Activated CD4-positive, alpha-beta T cell treated with anti-CD3 and anti-CD28 coated beads for 24 hours (primary cell): ENCODE data around the gene SLC7A7.
A peak's percentile ranks its signal among the peaks of the same experiment; 100 is the strongest.
"Not testable (repeated sequence)": the region's sequence is repeated elsewhere in the genome, so short reads cannot be mapped to it uniquely, and the experiment has no call there.

Source experiments
- DNase-seq, 2 donors: peaks; one replicate each; pipeline ENCODE4 v3.0.0-alpha.2; 2020; ENCODE audit warnings: low read depth in 2 of 2

Gene SLC7A7

GRCh38 chr14:22814941-22815713 lies at the start of gene SLC7A7:
TSS of gene SLC7A7 (minus strand) at chr14:22815435. CDS start at chr14:22813398, 2,037 bp downstream.
- DNase-seq: no peak

GRCh38 chr14:22864979-22865378 lies 49.7 kb upstream of the SLC7A7 start:
- no peak for DNase-seq

GRCh38 chr14:22861651-22862050 lies 46.4 kb upstream of the SLC7A7 start:
- DNase-seq: no peak

GRCh38 chr14:22860377-22860776 lies 45.1 kb upstream of the SLC7A7 start:
- not testable (repeated sequence) for DNase-seq

- no peak for DNase-seq
These were observed 41.2 kb upstream of the SLC7A7 start for GRCh38 chr14:22856428-22856827.

GRCh38 chr14:22854963-22855724 lies 39.9 kb upstream of the SLC7A7 start:
- no peak for DNase-seq

- not testable (repeated sequence) for DNase-seq
These were observed 39.1 kb upstream of the SLC7A7 start for GRCh38 chr14:22854296-22854695.

- peak; percentile 93 to 97 for DNase-seq
These were observed 37.9 kb upstream of the SLC7A7 start for GRCh38 chr14:22852940-22853767.

GRCh38 chr14:22852599-22852939 lies 37.3 kb upstream of the SLC7A7 start:
- DNase-seq: no peak

- DNase-seq: not testable (repeated sequence)
These were observed 36.9 kb upstream of the SLC7A7 start for GRCh38 chr14:22852178-22852577.

- no peak for DNase-seq
These were observed 35.9 kb upstream of the SLC7A7 start for GRCh38 chr14:22850944-22851764.

GRCh38 chr14:22849212-22849819 lies 34.1 kb upstream of the SLC7A7 start:
- DNase-seq: no peak

GRCh38 chr14:22848351-22849164 lies 33.3 kb upstream of the SLC7A7 start:
- no peak for DNase-seq

- no peak for DNase-seq
These were observed 32.6 kb upstream of the SLC7A7 start for GRCh38 chr14:22847661-22848341.

- no peak for DNase-seq
These were observed 31.6 kb upstream of the SLC7A7 start for GRCh38 chr14:22846811-22847307.

GRCh38 chr14:22845821-22846625 lies 30.8 kb upstream of the SLC7A7 start:
- no peak for DNase-seq

- DNase-seq: no peak
These were observed 29.8 kb upstream of the SLC7A7 start for GRCh38 chr14:22845103-22845394.

- DNase-seq: no peak
These were observed 29.2 kb upstream of the SLC7A7 start for GRCh38 chr14:22844221-22845102.
